ENCODE measurements around the gene RBBP6.

DNA sequence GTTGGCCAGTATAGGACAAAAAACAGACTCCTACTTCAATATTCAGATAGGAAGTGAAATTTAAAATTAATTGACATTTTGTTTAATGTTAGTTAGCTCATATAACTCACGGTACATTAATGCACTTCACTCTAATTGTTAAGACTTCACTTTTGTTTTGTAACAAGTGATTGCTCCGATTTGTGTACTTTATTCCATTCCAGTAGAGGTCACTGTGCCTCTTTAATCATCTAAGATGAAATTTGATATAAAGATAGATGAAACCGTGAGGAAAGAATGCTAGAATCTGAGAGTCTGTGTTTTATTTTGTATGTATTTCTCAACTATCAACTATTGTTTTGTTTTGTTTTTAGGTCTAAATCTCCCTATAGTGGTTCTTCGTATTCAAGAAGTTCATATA, 29.0 kb downstream of the RBBP6 start:
- TF ChIP-seq POLR2AphosphoS5 (IDR thresholded peaks at IDR 0.05) (no peak), CTCF (IDR thresholded peaks at IDR 0.05) (no peak)
